HepG2 (cell line): ENCODE measurements around the gene MACROD2. TPM values are rescaled to one million over a fixed set of nuclear protein-coding genes. Genes with fewer than 3 reads are reported as not detected.

ENCODE experiments used
- ATAC-seq: fragments of 200-7000 bp; cut with Tn5 transposase; 3 replicates; pipeline ENCODE4 v1.9.1; 2020; ENCODE audit warnings: mild to moderate bottlenecking, moderate library complexity
- BruUV-seq: library from RNA; stranded (reverse); fragments of 400-500 nt; replicated peaks from 2 replicates; lab custom pipeline; 2021; lab: Mats Ljungman, UMichigan
- CTCF ChIA-PET: fragments of 300-600 bp; formaldehyde crosslinking; extraction: SDS; loops from one replicate; lab custom pipeline; 2021; ENCODE audit warnings: low total read pairs, inconsistent platforms, low intra/inter-chr PET ratio; lab: Yijun Ruan, JAX
- POLR2A ChIA-PET: fragments of 350-600 bp; sonication (Branson Sonifier 250); formaldehyde crosslinking; loops from one replicate; lab custom pipeline; 2020; ENCODE audit warnings: antibody characterized with exemption, inconsistent platforms; lab: Yijun Ruan, JAX
- DNase-seq: peaks from one replicate; pipeline ENCODE4 v3.0.0-alpha.2; 2015; ENCODE audit warnings: low spot score
- FAIRE-seq: peaks from 3 replicates; lab custom pipeline; 2011; peaks lifted over from hg19 to GRCh38; lab: Jason Lieb, UNC
- H2AFZ ChIP-seq: one replicate; pipeline ENCODE4 v1.6.1; 2011; ENCODE audit warnings: low read length, inconsistent platforms
- H3K27ac ChIP-seq: fragments of 300-600 bp; 3 replicates; pipeline ENCODE4 v1.8.0; 2011; ENCODE audit warnings: mixed run types, mild to moderate bottlenecking, mixed read lengths, low read length, inconsistent platforms; ENCODE audit not compliant: insufficient read depth; ENCODE audit errors: extremely low read length
- H3K27me3 ChIP-seq, 2 experiments: fragments of 200-600 bp in 1 of 2; 2 replicates in 1 of 2; 3 replicates in 1 of 2; pipeline versions ENCODE4 v1.6.0 to v1.8.0; 2011; ENCODE audit warnings: low read length in 2 of 2, mild to moderate bottlenecking in 2 of 2, moderate library complexity in 2 of 2, inconsistent platforms in 1 of 2; ENCODE audit not compliant: insufficient read depth in 2 of 2, control insufficient read depth in 1 of 2
- H3K36me3 ChIP-seq, 2 experiments: fragments of 200-600 bp in 1 of 2; replicated peaks in 1 of 2; 2 replicates in 1 of 2; 3 replicates in 1 of 2; pipeline versions ENCODE4 v1.5.1 to v1.8.0; 2011; ENCODE audit warnings: low read length in 2 of 2, inconsistent platforms in 1 of 2; ENCODE audit not compliant: insufficient read depth in 2 of 2, control insufficient read depth in 1 of 2
- H3K4me1 ChIP-seq: 2 replicates; pipeline ENCODE4 v1.5.1; 2012; ENCODE audit warnings: low read length, inconsistent platforms; ENCODE audit not compliant: insufficient read depth
- H3K4me2 ChIP-seq: 2 replicates; pipeline ENCODE4 v1.6.0; 2011; ENCODE audit warnings: low read depth, low read length, inconsistent platforms
- H3K4me3 ChIP-seq, 3 experiments: fragments of 200-600 bp in 1 of 3; sonication (generic), shearing (Covaris generic) in 1 of 3; replicated peaks in 1 of 3; 2 replicates each; pipeline ENCODE4 v1.5.1; 2011 to 2016; ENCODE audit warnings: low read length in 3 of 3, inconsistent platforms in 2 of 3, low read depth in 2 of 3, mild to moderate bottlenecking in 2 of 3, control low read depth in 1 of 3, mixed read lengths in 1 of 3; ENCODE audit not compliant: insufficient read depth in 1 of 3
- H3K79me2 ChIP-seq: one replicate; pipeline ENCODE4 v1.6.1; 2011; ENCODE audit warnings: low read length, inconsistent platforms; ENCODE audit not compliant: insufficient read depth
- H3K9ac ChIP-seq: 2 replicates; pipeline ENCODE4 v1.6.0; 2011; ENCODE audit warnings: mild to moderate bottlenecking, low read depth, low read length, inconsistent platforms; ENCODE audit not compliant: insufficient read depth
- H3K9me3 ChIP-seq: 2 replicates; pipeline ENCODE4 v1.5.1; 2012; ENCODE audit warnings: mild to moderate bottlenecking, low read length
- H4K20me1 ChIP-seq: 2 replicates; pipeline ENCODE4 v1.6.0; 2011; ENCODE audit warnings: inconsistent platforms, mild to moderate bottlenecking, low read length, moderate library complexity; ENCODE audit not compliant: insufficient read depth
- CCAR2 ChIP-seq: fragments of 200-400 bp; formaldehyde crosslinking; optimal IDR thresholded peaks from 2 replicates; pipeline ENCODE3; 2018; ENCODE audit warnings: low read depth, mild to moderate bottlenecking, low read length, moderate library complexity
- HNF4G ChIP-seq, 2 experiments: sonication (generic) in 1 of 2; formaldehyde crosslinking in 1 of 2; IDR thresholded peaks; 2 replicates each; pipeline versions ENCODE4 v1.4.0 to v1.6.1; 2011 to 2020; ENCODE audit warnings: borderline replicate concordance in 2 of 2, low read depth in 2 of 2, mild to moderate bottlenecking in 2 of 2, low read length in 1 of 2, missing genetic modification reagents in 1 of 2, moderate library complexity in 1 of 2
- PLRG1 ChIP-seq: fragments of 450-650 bp; conservative IDR thresholded peaks from 2 replicates; pipeline ENCODE4 v1.6.1; 2016
- SCMH1 ChIP-seq: sonication (generic); formaldehyde crosslinking; IDR thresholded peaks from 2 replicates; pipeline ENCODE4 v1.9.0; 2021; ENCODE audit warnings: missing genetic modification reagents, mild to moderate bottlenecking, borderline replicate concordance
- SPEN ChIP-seq: sonication (generic); formaldehyde crosslinking; IDR thresholded peaks from 2 replicates; pipeline ENCODE4 v1.5.1; 2020; ENCODE audit warnings: low read depth, mild to moderate bottlenecking, missing genetic modification reagents
- TRAFD1 ChIP-seq: sonication (generic); formaldehyde crosslinking; IDR thresholded peaks from 2 replicates; pipeline ENCODE4 v1.5.1; 2020; ENCODE audit warnings: missing genetic modification reagents, mild to moderate bottlenecking, borderline replicate concordance
- ZFY ChIP-seq: sonication (generic); formaldehyde crosslinking; IDR thresholded peaks from 2 replicates; pipeline ENCODE4 v1.4.0; 2020; ENCODE audit warnings: missing genetic modification reagents
- ZNF264 ChIP-seq: sonication (generic); formaldehyde crosslinking; IDR thresholded peaks from 2 replicates; pipeline ENCODE4 v1.4.0; 2020; ENCODE audit warnings: missing genetic modification reagents
- ZNF441 ChIP-seq: sonication (generic); formaldehyde crosslinking; IDR thresholded peaks from 2 replicates; pipeline ENCODE4 v1.7.0; 2021; ENCODE audit warnings: missing genetic modification reagents, borderline replicate concordance
- ZNF724P ChIP-seq: sonication (generic); formaldehyde crosslinking; IDR thresholded peaks from 2 replicates; pipeline ENCODE4 v1.8.0; 2022; ENCODE audit warnings: missing genetic modification reagents, borderline replicate concordance
- whole genome bisulfite sequencing: methylation state at CpG from one replicate; pipeline ENCODE4 v1.1.6; 2017; ENCODE audit warnings: low lambda C conversion rate; 5-methylcytosine and 5-hydroxymethylcytosine counted together
- in situ Hi-C: cut with HindIII; loops from 2 replicates; pipeline ENCODE4 v1.10.0; 2017; ENCODE audit warnings: low pct_unique_long_range_greater_than_20kb; ENCODE audit not compliant: extremely low pct_ligation_motif_present
- intact Hi-C: fragments of 100-400 bp; cut with micrococcal nuclease; formaldehyde crosslinking; loops from one replicate; pipeline ENCODE4 v1.10.0; 2022; ENCODE audit not compliant: unreplicated experiment
- polyA plus RNA-seq, 8 experiments: library from polyadenylated mRNA; depleted of rRNA in 3 of 8; stranded (reverse) in 7 of 8; unstranded in 1 of 8; fragments of >200 nt; fragmentation: Illumina TruSeq in 4 of 8; extraction: Trizol in 4 of 8; gene quantifications; 2 replicates each; pipeline versions ENCODE4 v1.2.1 to v1.2.3, GENCODE V29; 2011 to 2016; ENCODE audit warnings: low read depth in 4 of 8, missing spikeins in 1 of 8, mixed read lengths in 1 of 8; ENCODE audit not compliant: insufficient read depth in 1 of 8
- total RNA-seq, 5 experiments: library from RNA; depleted of rRNA; stranded (reverse); fragments of >200 nt; fragmentation: Illumina TruSeq; extraction: Trizol; gene quantifications; 2 replicates each; pipeline ENCODE4 v1.2.3, GENCODE V29; 2016; ENCODE audit warnings: low read depth in 1 of 5
- TF ChIP-seq, protein P1 (sequence below): fragments of 450-650 bp; IDR thresholded peaks from 2 replicates; pipeline ENCODE4 v1.6.1; 2016

Gene MACROD2
- total and polyA plus RNA-seq, 2 of the 13 experiments (the other 11 are each of a cell fraction or from before 2014, with no cell fraction given) = 0.13 to 0.51 TPM

- Histone ChIP-seq H3K4me1 (no peaks in the 10 kb centered on the region), H3K4me3 (no peak overlapping the region), H3K9ac (no peak overlapping the region), H3K36me3 (no peaks in the 10 kb centered on the region)
- ATAC-seq (no peak), DNase-seq (no peak)
- POLR2A ChIA-PET = no interaction called here
- TF ChIP-seq ZNF441 (CRISPR knock-in tag) = no peak
- no peak for TF ChIP-seq SCMH1 (CRISPR knock-in tag)
- TF ChIP-seq CCAR2 = no peak
- no peak for TF ChIP-seq PLRG1
- TF ChIP-seq ZNF724P (CRISPR knock-in tag) = no peak
- TF ChIP-seq, protein P1, sequence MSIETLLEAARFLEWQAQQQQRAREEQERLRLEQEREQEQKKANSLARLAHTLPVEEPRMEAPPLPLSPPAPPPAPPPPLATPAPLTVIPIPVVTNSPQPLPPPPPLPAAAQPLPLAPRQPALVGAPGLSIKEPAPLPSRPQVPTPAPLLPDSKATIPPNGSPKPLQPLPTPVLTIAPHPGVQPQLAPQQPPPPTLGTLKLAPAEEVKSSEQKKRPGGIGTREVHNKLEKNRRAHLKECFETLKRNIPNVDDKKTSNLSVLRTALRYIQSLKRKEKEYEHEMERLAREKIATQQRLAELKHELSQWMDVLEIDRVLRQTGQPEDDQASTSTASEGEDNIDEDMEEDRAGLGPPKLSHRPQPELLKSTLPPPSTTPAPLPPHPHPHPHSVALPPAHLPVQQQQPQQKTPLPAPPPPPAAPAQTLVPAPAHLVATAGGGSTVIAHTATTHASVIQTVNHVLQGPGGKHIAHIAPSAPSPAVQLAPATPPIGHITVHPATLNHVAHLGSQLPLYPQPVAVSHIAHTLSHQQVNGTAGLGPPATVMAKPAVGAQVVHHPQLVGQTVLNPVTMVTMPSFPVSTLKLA = no peak
- TF ChIP-seq ZNF264 (CRISPR knock-in tag) = no peak
- no peak for TF ChIP-seq HNF4G (IDR thresholded peaks at IDR 0.05; ENCODE audit: borderline replicate concordance, low read depth, low read length)
- TF ChIP-seq HNF4G (CRISPR knock-in tag; IDR thresholded peaks at IDR 0.05; ENCODE audit: borderline replicate concordance, low read depth) = no peak
- TF ChIP-seq TRAFD1 (CRISPR knock-in tag) = no peak
- no peak for TF ChIP-seq SPEN
- TF ChIP-seq ZFY (CRISPR knock-in tag) = no peak
- TF ChIP-seq, all 625 proteins: peak for 0
- Histone ChIP-seq H3K9me3 (no peaks in the 10 kb centered on the region), H2AFZ (no peak overlapping the region), H3K27ac (no peak overlapping the region), H3K4me2 (no peak overlapping the region), H3K27me3 (no peaks in the 10 kb centered on the region), H4K20me1 (no peaks in the 10 kb centered on the region), H3K79me2 (no peaks in the 10 kb centered on the region)
- no TSS peak for BruUV-seq
- intact Hi-C loops (no loop called here), in situ Hi-C loops (no loop called here)
- CTCF ChIA-PET = no interaction called here
- no peak for FAIRE-seq
- WGBS = 18% methylated on average over 2 of the region's 2 CpGs
Observed at GRCh38 chr20:14199111-14199510, 203.8 kb downstream of the MACROD2 start.
